Suppressor macrophage treated with lipopolysaccharide for 4 hours (primary cell): ENCODE results near the gene MYBPH.
A peak's percentile ranks its signal among the peaks of the same experiment; 100 is the strongest.

Source experiments
- DNase-seq: peaks from one replicate; pipeline ENCODE4 v3.0.0-alpha.2; 2020

MYBPH gene

GRCh38 chr1:203126866-203127665, 48.6 kb downstream of the MYBPH start:
- DNase-seq, result peak; percentile 22

GRCh38 chr1:203126151-203126865, 49.3 kb downstream of the MYBPH start:
- DNase-seq, result peak; percentile 62

- no peak for DNase-seq
These were observed 50.9 kb downstream of the MYBPH start for GRCh38 chr1:203124546-203125317.

- no peak for DNase-seq
These were observed 51.6 kb downstream of the MYBPH start for GRCh38 chr1:203124011-203124410.

DNA sequence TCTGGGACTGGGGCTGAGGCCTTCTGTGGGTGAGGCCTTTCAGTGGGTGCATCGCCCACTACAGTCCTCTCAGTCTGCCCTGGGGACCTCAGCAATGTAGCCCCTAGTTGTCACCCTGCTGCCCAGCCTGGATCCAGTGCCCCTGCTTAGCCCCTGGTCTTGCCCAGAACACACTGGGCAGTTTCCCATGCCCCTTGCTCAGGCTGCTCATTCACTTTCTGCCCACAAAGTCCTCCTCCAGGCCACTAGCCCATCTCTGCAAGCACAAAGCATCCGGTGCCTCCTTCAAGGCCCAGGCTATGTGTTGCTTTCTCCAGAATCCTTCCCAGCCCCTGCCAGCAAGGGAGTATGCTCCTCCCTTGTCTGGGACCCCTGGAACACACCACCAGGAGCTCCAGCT, 53.5 kb downstream of the MYBPH start:
- DNase-seq, result no peak

GRCh38 chr1:203121186-203122015, 54.2 kb downstream of the MYBPH start:
- DNase-seq, result peak; percentile 34

DNA sequence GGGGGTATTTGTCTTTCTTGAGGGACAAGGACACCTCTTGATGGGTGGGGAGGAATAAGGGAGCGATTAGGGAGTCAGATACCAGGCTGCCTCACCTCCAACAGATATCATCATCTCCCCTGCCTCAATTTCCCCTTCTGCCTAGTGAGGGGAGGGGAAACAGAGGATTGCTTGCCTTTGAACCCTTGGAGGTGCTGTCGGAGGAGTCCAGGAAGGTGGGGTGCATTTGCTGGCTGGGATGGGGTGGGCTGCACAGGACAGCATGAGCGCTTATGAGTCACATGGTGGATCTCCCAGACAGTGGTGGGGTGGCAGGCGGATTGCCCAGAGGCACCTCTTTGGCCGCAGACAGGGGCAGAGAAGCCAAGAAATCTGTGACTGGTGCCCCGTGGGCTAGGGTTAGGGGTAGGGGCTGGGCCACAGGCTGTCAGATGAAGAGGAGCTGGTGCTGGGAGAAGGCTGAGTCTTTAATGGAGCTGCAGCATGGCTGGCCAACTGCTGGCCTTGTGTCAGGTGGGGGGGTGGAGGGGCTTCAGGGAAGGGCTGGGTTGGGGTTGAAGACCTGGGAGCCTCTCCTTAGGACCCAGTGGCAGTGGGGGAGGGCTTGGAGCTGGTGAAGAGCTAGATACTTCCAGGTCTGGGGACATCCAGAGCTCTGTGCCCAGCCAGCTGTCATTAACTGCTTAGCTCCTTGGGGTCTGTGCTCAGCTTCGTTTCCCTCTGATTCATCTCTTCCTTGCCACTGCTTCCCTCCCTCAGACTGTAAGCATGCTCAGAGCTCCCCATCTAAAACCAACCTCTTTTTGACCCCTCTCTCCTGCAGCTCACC, 55.1 kb downstream of the MYBPH start:
- DNase-seq, result no peak
